NAMALWA (cell line): ENCODE data around the gene TOM1L1.
A peak's percentile ranks its signal among the peaks of the same experiment; 100 is the strongest.

Source experiments
- DNase-seq: peaks from one replicate; pipeline ENCODE4 v3.0.0-alpha.2; 2015; ENCODE audit warnings: low spot score

Gene TOM1L1

GRCh38 chr17:54947396-54947795, 46.7 kb downstream of the TOM1L1 start:
- no peak for DNase-seq

GRCh38 chr17:54948380-54948779, 47.7 kb downstream of the TOM1L1 start:
- DNase-seq = no peak

- DNase-seq = no peak
Measured at GRCh38 chr17:54950116-54950515, 49.5 kb downstream of the TOM1L1 start.

GRCh38 chr17:54951286-54951685, 50.6 kb downstream of the TOM1L1 start:
- DNase-seq = no peak

- DNase-seq = no peak
Measured at GRCh38 chr17:54956791-54957190, 56.1 kb downstream of the TOM1L1 start.

- DNase-seq = peak; percentile 72
Measured at GRCh38 chr17:54967621-54968261, 67.1 kb downstream of the TOM1L1 start.

GRCh38 chr17:54968262-54968987, 67.8 kb downstream of the TOM1L1 start, which contains the start of the genes COX11 and STXBP4:
Gene COX11 (minus strand): TSS chr17:54968654. CDS start chr17:54968646, 8 bp downstream.
Gene STXBP4 (plus strand): TSS chr17:54968765. CDS start chr17:54986220, 17,455 bp downstream.
- DNase-seq = peak; percentile 98

- DNase-seq = no peak
Measured at GRCh38 chr17:54968988-54969332, 68.3 kb downstream of the TOM1L1 start.

- DNase-seq = peak; percentile 4
Measured at GRCh38 chr17:54969658-54970572, 69.3 kb downstream of the TOM1L1 start.

GRCh38 chr17:54971147-54971546, 70.5 kb downstream of the TOM1L1 start:
- DNase-seq = no peak

GRCh38 chr17:54971901-54972300, 71.2 kb downstream of the TOM1L1 start:
- no peak for DNase-seq

- no peak for DNase-seq
Measured at GRCh38 chr17:54972406-54973138, 71.9 kb downstream of the TOM1L1 start.

GRCh38 chr17:54974759-54975158, 74.1 kb downstream of the TOM1L1 start:
- DNase-seq = no peak

GRCh38 chr17:54976316-54976715, 75.7 kb downstream of the TOM1L1 start:
- no peak for DNase-seq

- no peak for DNase-seq
Measured at GRCh38 chr17:54977744-54978143, 77.1 kb downstream of the TOM1L1 start.

- no peak for DNase-seq
Measured at GRCh38 chr17:54979657-54980056, 79.0 kb downstream of the TOM1L1 start.

- DNase-seq = no peak
Measured at GRCh38 chr17:54980375-54980774, 79.7 kb downstream of the TOM1L1 start.

- DNase-seq = no peak
Measured at GRCh38 chr17:54982399-54982798, 81.7 kb downstream of the TOM1L1 start.

- DNase-seq = no peak
Measured at GRCh38 chr17:54983260-54983659, 82.6 kb downstream of the TOM1L1 start.

GRCh38 chr17:54985476-54985875, 84.8 kb downstream of the TOM1L1 start:
- no peak for DNase-seq

- no peak for DNase-seq
Measured at GRCh38 chr17:54990118-54990517, 89.5 kb downstream of the TOM1L1 start.

- no peak for DNase-seq
Measured at GRCh38 chr17:54991567-54991966, 90.9 kb downstream of the TOM1L1 start.
